Loucy (cell line): Measurements from ENCODE around the gene NARF.

Experiments
- H2AFZ ChIP-seq: fragments of 200-600 bp; sonication (generic); 2 replicates; pipeline ENCODE4 v1.6.0; 2016; ENCODE audit warnings: antibody characterized with exemption, mild to moderate bottlenecking, low read length, moderate library complexity
- H3F3A ChIP-seq: fragments of 200-600 bp; 2 replicates; pipeline ENCODE4 v1.6.0; 2016; ENCODE audit warnings: antibody characterized with exemption, low read depth, mild to moderate bottlenecking
- H3K27me3 ChIP-seq: fragments of 200-600 bp; sonication (generic); 2 replicates; pipeline ENCODE4 v1.6.1; 2014; ENCODE audit warnings: low read length, mild to moderate bottlenecking; ENCODE audit not compliant: insufficient read depth, poor library complexity, severe bottlenecking
- H3K36me3 ChIP-seq: fragments of 200-600 bp; sonication (generic); 2 replicates; pipeline ENCODE4 v1.6.1; 2016; ENCODE audit warnings: low read length; ENCODE audit not compliant: insufficient read depth
- H3K4me1 ChIP-seq: fragments of 200-600 bp; sonication (generic); 2 replicates; pipeline ENCODE4 v1.5.1; 2014; ENCODE audit warnings: low read length, mild to moderate bottlenecking; ENCODE audit not compliant: insufficient read depth, poor library complexity, severe bottlenecking
- H3K4me2 ChIP-seq: fragments of 200-600 bp; sonication (generic); 2 replicates; pipeline ENCODE4 v1.6.0; 2014; ENCODE audit warnings: antibody characterized with exemption, low read length, low read depth, mild to moderate bottlenecking; ENCODE audit not compliant: poor library complexity, severe bottlenecking
- H3K4me3 ChIP-seq: fragments of 200-600 bp; sonication (generic); 2 replicates; pipeline ENCODE4 v1.5.1; 2014; ENCODE audit warnings: low read length, mild to moderate bottlenecking, mixed read lengths; ENCODE audit not compliant: poor library complexity, severe bottlenecking
- H3K79me2 ChIP-seq: fragments of 200-600 bp; sonication (generic); 2 replicates; pipeline ENCODE4 v1.6.1; 2014; ENCODE audit warnings: low read length; ENCODE audit not compliant: insufficient read depth
- H3K9ac ChIP-seq: fragments of 200-600 bp; sonication (generic); 2 replicates; pipeline ENCODE4 v1.6.0; 2014; ENCODE audit warnings: mild to moderate bottlenecking, low read depth, low read length, moderate library complexity; ENCODE audit not compliant: poor library complexity, severe bottlenecking
- H3K9me2 ChIP-seq: fragments of 200-600 bp; sonication (generic); replicated peaks from 2 replicates; pipeline ENCODE4 v1.6.1; 2016; ENCODE audit warnings: low read depth, low read length, mixed read lengths
- H3K9me3 ChIP-seq: fragments of 200-600 bp; sonication (generic); 2 replicates; pipeline ENCODE4 v1.6.1; 2014; ENCODE audit warnings: mild to moderate bottlenecking, antibody characterized with exemption, low read length, low read depth; ENCODE audit not compliant: insufficient read depth
- H4K20me1 ChIP-seq: fragments of 200-600 bp; sonication (generic); 2 replicates; pipeline ENCODE4 v1.6.0; 2014; ENCODE audit warnings: antibody characterized with exemption, low read length, mild to moderate bottlenecking; ENCODE audit not compliant: insufficient read depth, poor library complexity, severe bottlenecking
- CTCF ChIP-seq: fragments of 200-600 bp; sonication (generic); conservative IDR thresholded peaks from 2 replicates; pipeline ENCODE4 v1.5.1; 2014; ENCODE audit warnings: mild to moderate bottlenecking, antibody characterized with exemption, low read length
- EZH2phosphoT487 ChIP-seq: fragments of 200-600 bp; IDR thresholded peaks from 2 replicates; pipeline ENCODE4 v1.6.1; 2018; ENCODE audit warnings: antibody characterized with exemption, mild to moderate bottlenecking, moderate library complexity, borderline replicate concordance

NARF gene

DNA sequence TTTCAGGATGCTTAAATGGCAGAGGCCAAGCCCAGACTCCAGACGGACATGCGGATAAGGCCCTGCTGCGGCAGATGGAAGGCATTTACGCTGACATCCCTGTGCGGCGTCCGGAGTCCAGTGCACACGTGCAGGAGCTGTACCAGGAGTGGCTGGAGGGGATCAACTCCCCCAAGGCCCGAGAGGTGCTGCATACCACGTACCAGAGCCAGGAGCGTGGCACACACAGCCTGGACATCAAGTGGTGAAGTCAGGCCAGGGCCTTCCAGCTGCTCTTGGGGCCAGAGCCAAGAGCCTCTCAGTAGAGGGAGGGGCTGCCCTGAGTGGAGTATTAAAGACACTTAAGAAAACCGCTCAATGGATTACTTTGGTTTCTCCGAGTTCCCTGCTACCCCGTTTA is 29.4 kb downstream of the NARF start:
- no peak for TF ChIP-seq EZH2phosphoT487
- no peak for TF ChIP-seq CTCF
- H2AFZ ChIP-seq: no peak overlapping the region
- no peak overlapping the region for H3K9ac ChIP-seq
- no peak overlapping the region for H3K4me2 ChIP-seq
- H4K20me1 ChIP-seq: no peaks in the 10 kb centered on the region
- H3K27me3 ChIP-seq: no peaks in the 10 kb centered on the region
- no peak overlapping the region for H3K4me3 ChIP-seq
- no peaks in the 10 kb centered on the region for H3K4me1 ChIP-seq
- H3K79me2 ChIP-seq: no peaks in the 10 kb centered on the region
- no peaks in the 10 kb centered on the region for H3F3A ChIP-seq
- H3K9me3 ChIP-seq: no peaks in the 10 kb centered on the region
- H3K36me3 ChIP-seq: peaks cover 63% of the 10 kb centered on the region
- H3K9me2 ChIP-seq: no peaks in the 10 kb centered on the region

- Histone ChIP-seq H3K4me2 (no peak overlapping the region), H3K79me2 (no peaks in the 10 kb centered on the region), H4K20me1 (no peaks in the 10 kb centered on the region), H3K27me3 (no peaks in the 10 kb centered on the region), H3K9me3 (no peaks in the 10 kb centered on the region), H3F3A (no peaks in the 10 kb centered on the region), H2AFZ (no peak overlapping the region), H3K4me3 (no peak overlapping the region), H3K9me2 (no peaks in the 10 kb centered on the region), H3K9ac (no peak overlapping the region), H3K36me3 (peaks cover 51% of the 10 kb centered on the region), H3K4me1 (no peaks in the 10 kb centered on the region)
- TF ChIP-seq EZH2phosphoT487 (no peak), CTCF (no peak)
Measured at GRCh38 chr17:82489117-82489516, 30.6 kb downstream of the NARF start.

- Histone ChIP-seq H3K4me3 (no peak overlapping the region), H3K9me3 (no peaks in the 10 kb centered on the region), H3F3A (no peaks in the 10 kb centered on the region), H3K4me2 (no peak overlapping the region), H3K4me1 (no peaks in the 10 kb centered on the region), H4K20me1 (no peaks in the 10 kb centered on the region), H3K9ac (no peak overlapping the region), H3K36me3 (peaks cover 42% of the 10 kb centered on the region), H3K9me2 (no peaks in the 10 kb centered on the region), H2AFZ (no peak overlapping the region), H3K27me3 (no peaks in the 10 kb centered on the region), H3K79me2 (no peaks in the 10 kb centered on the region)
- no peak for TF ChIP-seq CTCF
- no peak for TF ChIP-seq EZH2phosphoT487
Measured at GRCh38 chr17:82489851-82490511, 31.4 kb downstream of the NARF start.
